Breast epithelium (tissue), 4 donors: ENCODE data around the gene MTSS2. TPM values are rescaled to one million over a fixed set of nuclear protein-coding genes. Genes with fewer than 3 reads are reported as not detected.

Experiments
- DNase-seq, 2 donors: peaks; one replicate each; pipeline ENCODE4 v3.0.0-alpha.2; 2019; ENCODE audit warnings: low spot score in 2 of 2
- H3K27ac ChIP-seq, 2 donors: fragments of 200-600 bp; sonication (generic) in 1 of 2; one replicate each; pipeline ENCODE4 v1.5.1; 2016 to 2019; ENCODE audit warnings: mild to moderate bottlenecking in 1 of 2
- H3K27me3 ChIP-seq, 2 donors: fragments of 200-600 bp; sonication (generic) in 1 of 2; one replicate each; pipeline versions ENCODE4 v1.5.1 to v1.6.0; 2017 to 2019; ENCODE audit warnings: control low read depth in 1 of 2, mild to moderate bottlenecking in 1 of 2
- H3K36me3 ChIP-seq: fragments of 200-600 bp; one replicate; pipeline ENCODE4 v1.5.1; 2019
- H3K4me1 ChIP-seq, 2 donors: fragments of 200-600 bp; sonication (generic); one replicate each; pipeline ENCODE4 v1.5.1; 2016 to 2019; ENCODE audit warnings: control low read depth in 1 of 2
- H3K4me3 ChIP-seq, 3 donors: fragments of 200-600 bp; sonication (generic); 1 replicate in 2 of 3; 2 replicates in 1 of 3; pipeline ENCODE4 v1.5.1; 2016 to 2019; ENCODE audit warnings: mild to moderate bottlenecking in 3 of 3, moderate library complexity in 2 of 3
- H3K9me3 ChIP-seq, 2 donors: fragments of 200-600 bp; sonication (generic) in 1 of 2; one replicate each; pipeline ENCODE4 v1.5.1; 2016 to 2019; ENCODE audit warnings: control low read depth in 1 of 2
- CTCF ChIP-seq, 3 donors: fragments of 450-650 bp; IDR thresholded peaks; one replicate each; pipeline ENCODE4 v1.5.1; 2016 to 2017; ENCODE audit warnings: antibody characterized with exemption in 3 of 3, mild to moderate bottlenecking in 3 of 3, moderate library complexity in 3 of 3
- POLR2A ChIP-seq: fragments of 450-650 bp; IDR thresholded peaks from one replicate; pipeline ENCODE4 v1.6.1; 2016; ENCODE audit warnings: antibody characterized with exemption, mild to moderate bottlenecking, moderate library complexity
- POLR2AphosphoS5 ChIP-seq, 3 donors: sonication (generic); formaldehyde crosslinking; IDR thresholded peaks; one replicate each; pipeline ENCODE4 v1.6.1; 2017; ENCODE audit warnings: antibody characterized with exemption in 3 of 3
- intact Hi-C: fragments of 100-400 bp; cut with DNase I; formaldehyde crosslinking; loops from one replicate; pipeline ENCODE4 v1.15.1; 2023; ENCODE audit warnings: low total_unique reads
- total RNA-seq, 3 donors: library from RNA; depleted of rRNA; stranded (reverse); fragments of >200 nt; gene quantifications; one replicate each; pipeline ENCODE4 v1.1.0, GENCODE V29; 2016

MTSS2 gene
- total RNA-seq, 3 donors from 2014 or later, result 9.4 to 28.8 (median 22.8) TPM

GRCh38 chr16:70729292-70729691 is 43.4 kb upstream of the MTSS2 start:
- DNase-seq, result no peak
- H3K9me3 ChIP-seq, result no peaks in the 10 kb centered on the region
- H3K4me1 ChIP-seq, result peaks cover 6 to 17% of the 10 kb centered on the region in 2 donors
- no peak overlapping the region for H3K4me3 ChIP-seq
- TF ChIP-seq POLR2AphosphoS5 (IDR thresholded peaks at IDR 0.05) (no peak), POLR2A (no peak)
- intact Hi-C loops, result no loop called here
- H3K27me3 ChIP-seq, result no peaks in the 10 kb centered on the region
- no peaks in the 10 kb centered on the region for H3K36me3 ChIP-seq
- no peak overlapping the region for H3K27ac ChIP-seq

GRCh38 chr16:70728150-70728549 is 42.3 kb upstream of the MTSS2 start:
- no peak overlapping the region for H3K27ac ChIP-seq
- H3K9me3 ChIP-seq, result no peaks in the 10 kb centered on the region
- no peak for TF ChIP-seq POLR2AphosphoS5 (IDR thresholded peaks at IDR 0.05)
- no peak for TF ChIP-seq CTCF (IDR thresholded peaks at IDR 0.05)
- no peak for TF ChIP-seq POLR2A
- peaks cover 6 to 17% of the 10 kb centered on the region in 2 donors for H3K4me1 ChIP-seq
- no peak for DNase-seq
- H3K36me3 ChIP-seq, result no peaks in the 10 kb centered on the region
- no peaks in the 10 kb centered on the region for H3K27me3 ChIP-seq
- no peak overlapping the region for H3K4me3 ChIP-seq
- intact Hi-C loops, result no loop called here

GRCh38 chr16:70726892-70727361 is 41.1 kb upstream of the MTSS2 start:
- peak overlapping the region; percentile 83 to 93 for H3K27ac ChIP-seq
- H3K4me3 ChIP-seq, result no peak overlapping the region
- H3K27me3 ChIP-seq, result no peaks in the 10 kb centered on the region
- TF ChIP-seq POLR2AphosphoS5 (IDR thresholded peaks at IDR 0.05) (no peak), POLR2A (no peak), CTCF (IDR thresholded peaks at IDR 0.05) (no peak)
- intact Hi-C loops, result no loop called here
- H3K36me3 ChIP-seq, result no peaks in the 10 kb centered on the region
- H3K4me1 ChIP-seq, result peaks cover 6 to 17% of the 10 kb centered on the region in 2 donors
- DNase-seq, result no peak
- H3K9me3 ChIP-seq, result no peaks in the 10 kb centered on the region

GRCh38 chr16:70725912-70726828 is 40.3 kb upstream of the MTSS2 start:
- Histone ChIP-seq H3K9me3 (no peaks in the 10 kb centered on the region), H3K4me3 (peak overlapping the region in 1 of 3 donors; percentile 7), H3K27ac (peak overlapping the region; percentile 83 to 93), H3K36me3 (no peaks in the 10 kb centered on the region), H3K4me1 (peaks cover 6 to 17% of the 10 kb centered on the region in 2 donors), H3K27me3 (no peaks in the 10 kb centered on the region)
- no peak for DNase-seq
- intact Hi-C loops, result no loop called here
- TF ChIP-seq POLR2A (no peak), POLR2AphosphoS5 (IDR thresholded peaks at IDR 0.05) (no peak), CTCF (IDR thresholded peaks at IDR 0.05) (no peak)

GRCh38 chr16:70725024-70725911 is 39.4 kb upstream of the MTSS2 start:
- Histone ChIP-seq H3K4me3 (no peak overlapping the region), H3K27ac (peak overlapping the region; percentile 83 to 93), H3K9me3 (no peaks in the 10 kb centered on the region), H3K27me3 (no peaks in the 10 kb centered on the region), H3K4me1 (peaks cover 6 to 17% of the 10 kb centered on the region in 2 donors), H3K36me3 (no peaks in the 10 kb centered on the region)
- no peak for TF ChIP-seq CTCF (IDR thresholded peaks at IDR 0.05)
- TF ChIP-seq POLR2AphosphoS5 (IDR thresholded peaks at IDR 0.05), result no peak
- TF ChIP-seq POLR2A, result no peak
- intact Hi-C loops, result no loop called here
- DNase-seq, result peak in 1 of 2 donors; percentile 49
